ENCODE measurements around the gene C19orf73. TPM values are rescaled to one million over a fixed set of nuclear protein-coding genes. Genes with fewer than 3 reads are reported as not detected.

Gene C19orf73
- total RNA-seq, 1 experiment from 2014 or later, result 1.5 TPM

GRCh38 chr19:49160450-49161189, 41.7 kb upstream of the C19orf73 start:
- no peak overlapping the region for H2AFZ ChIP-seq
- no peak overlapping the region for H3K4me3 ChIP-seq
- H3K27ac ChIP-seq, result no peak overlapping the region
- no peaks in the 10 kb centered on the region for H3K9me3 ChIP-seq (ENCODE audit: insufficient read depth, low read depth)
- H3K4me1 ChIP-seq (replicated peaks; ENCODE audit: insufficient read depth), result peaks cover 18% of the 10 kb centered on the region
- no peaks in the 10 kb centered on the region for H3K27me3 ChIP-seq (ENCODE audit: insufficient read depth, low read depth)
- intact Hi-C loops (cut with micrococcal nuclease; ENCODE audit: unreplicated experiment), result no loop called here
- TF ChIP-seq CTCF (conservative IDR thresholded peaks at IDR 0.05), result no peak
- no peak for TF ChIP-seq EZH2 (IDR thresholded peaks at IDR 0.05; ENCODE audit: low read depth)
- peaks cover 11% of the 10 kb centered on the region for H4K20me1 ChIP-seq (ENCODE audit: insufficient read depth)
- ChIA-PET POLR2A (ENCODE audit: unreplicated experiment) (interaction anchor here (0.6 kb wide), 1 partner anchor 175 kb away, joined by 5 read pairs; no protein-coding TSS in a partner anchor), CTCF (interaction anchor here (0.7 kb wide), 1 partner anchor 759 kb away, joined by 15 read pairs; no protein-coding TSS in a partner anchor)
- peak in 1 of 2 experiments; percentile 23 for DNase-seq
- no TSS peak for BruUV-seq (replicated peaks)
- H3K4me2 ChIP-seq, result no peak overlapping the region
- H3K36me3 ChIP-seq (ENCODE audit: low read depth), result no peaks in the 10 kb centered on the region
- H3K79me2 ChIP-seq (ENCODE audit: low read depth), result no peaks in the 10 kb centered on the region
- no peaks in the 10 kb centered on the region for H3K9me2 ChIP-seq (ENCODE audit: insufficient read depth)
- peaks cover 28% of the 10 kb centered on the region; the same call in 1 of the 2 replicates for H3F3A ChIP-seq (ENCODE audit: insufficient read depth, low read depth)

GRCh38 chr19:49157445-49158224, 38.7 kb upstream of the C19orf73 start, which contains the start of gene TRPM4:
Gene TRPM4, plus strand, starts transcription at chr19:49157792. Its CDS starts 75 bp downstream, at chr19:49157867.
- POLR2A ChIA-PET (ENCODE audit: unreplicated experiment), result no interaction called here
- Histone ChIP-seq H3K9me2 (ENCODE audit: insufficient read depth) (no peaks in the 10 kb centered on the region), H3K27me3 (ENCODE audit: insufficient read depth, low read depth) (no peaks in the 10 kb centered on the region), H3K4me1 (replicated peaks; ENCODE audit: insufficient read depth) (peaks cover 6% of the 10 kb centered on the region), H3K4me2 (peak within 1 kb of the TSS; percentile 73), H3K4me3 (peak within 1 kb of the TSS; percentile 89), H3K27ac (no peak within 1 kb of the TSS), H3F3A (ENCODE audit: insufficient read depth, low read depth) (peaks cover 14% of the 10 kb centered on the region; the same call in 1 of the 2 replicates), H4K20me1 (ENCODE audit: insufficient read depth) (no peaks in the 10 kb centered on the region; the same call in 1 of the 2 replicates), H2AFZ (peak within 1 kb of the TSS; percentile 94), H3K36me3 (ENCODE audit: low read depth) (no peaks in the 10 kb centered on the region), H3K79me2 (ENCODE audit: low read depth) (no peaks in the 10 kb centered on the region), H3K9me3 (ENCODE audit: insufficient read depth, low read depth) (no peaks in the 10 kb centered on the region)
- peak; percentile 81 to 94 for DNase-seq
- CTCF ChIA-PET, result interaction anchor here (0.6 kb wide), 1 partner anchor 64 kb away, joined by 4 read pairs; no protein-coding TSS in a partner anchor
- intact Hi-C loops (cut with micrococcal nuclease; ENCODE audit: unreplicated experiment), result no loop called here
- TF ChIP-seq CTCF (conservative IDR thresholded peaks at IDR 0.05) (no peak), EZH2 (IDR thresholded peaks at IDR 0.05; ENCODE audit: low read depth) (no peak)
- no TSS peak for BruUV-seq (replicated peaks)

GRCh38 chr19:49155820-49156346, 36.9 kb upstream of the C19orf73 start:
- CTCF ChIA-PET, result no interaction called here
- Histone ChIP-seq H3K9me2 (ENCODE audit: insufficient read depth) (no peaks in the 10 kb centered on the region), H3K27ac (no peak overlapping the region), H3K4me3 (no peak overlapping the region), H3F3A (ENCODE audit: insufficient read depth, low read depth) (peaks cover 22% of the 10 kb centered on the region; the same call in 1 of the 2 replicates), H3K4me2 (no peak overlapping the region), H3K4me1 (replicated peaks; ENCODE audit: insufficient read depth) (peaks cover 12% of the 10 kb centered on the region), H3K36me3 (ENCODE audit: low read depth) (no peaks in the 10 kb centered on the region), H3K9me3 (ENCODE audit: insufficient read depth, low read depth) (no peaks in the 10 kb centered on the region), H3K79me2 (ENCODE audit: low read depth) (no peaks in the 10 kb centered on the region), H2AFZ (no peak overlapping the region), H4K20me1 (ENCODE audit: insufficient read depth) (no peaks in the 10 kb centered on the region; the same call in 1 of the 2 replicates), H3K27me3 (ENCODE audit: insufficient read depth, low read depth) (no peaks in the 10 kb centered on the region)
- no peak for TF ChIP-seq EZH2 (IDR thresholded peaks at IDR 0.05; ENCODE audit: low read depth)
- no peak for TF ChIP-seq CTCF (conservative IDR thresholded peaks at IDR 0.05)
- no TSS peak for BruUV-seq (replicated peaks)
- intact Hi-C loops (cut with micrococcal nuclease; ENCODE audit: unreplicated experiment), result no loop called here
- DNase-seq, result no peak
- POLR2A ChIA-PET (ENCODE audit: unreplicated experiment), result no interaction called here
